Right lobe of liver (tissue), 6 donors: ENCODE data around the gene SP6. TPM values are rescaled to one million over a fixed set of nuclear protein-coding genes. Genes with fewer than 3 reads are reported as not detected.

ENCODE experiments used
- ATAC-seq, 4 donors: fragments of 200-7000 bp; cut with Tn5 transposase; one replicate each; pipeline ENCODE4 v1.9.1; 2020; ENCODE audit warnings: mild to moderate bottlenecking in 4 of 4, moderate library complexity in 4 of 4
- DNase-seq, 3 donors: peaks; one replicate each; pipeline ENCODE4 v3.0.0-alpha.2; 2020
- H3K27ac ChIP-seq, 3 donors: fragments of 200-600 bp; one replicate each; pipeline ENCODE4 v1.8.0; 2022
- H3K27me3 ChIP-seq, 2 donors: fragments of 200-600 bp; one replicate each; pipeline ENCODE4 v1.8.0; 2022
- H3K36me3 ChIP-seq, 4 donors: fragments of 200-600 bp; sonication (generic) in 1 of 4; one replicate each; pipeline versions ENCODE4 v1.5.1 to v1.8.0; 2017 to 2022; ENCODE audit warnings: control low read depth in 1 of 4
- H3K4me1 ChIP-seq, 4 donors: fragments of 200-600 bp; sonication (generic) in 1 of 4; one replicate each; pipeline versions ENCODE4 v1.5.1 to v1.8.0; 2017 to 2022; ENCODE audit warnings: control low read depth in 1 of 4
- H3K4me3 ChIP-seq, 3 donors: fragments of 200-600 bp; one replicate each; pipeline ENCODE4 v1.8.0; 2022
- H3K9me3 ChIP-seq, 4 donors: fragments of 200-600 bp; sonication (generic) in 1 of 4; one replicate each; pipeline versions ENCODE4 v1.5.1 to v1.8.0; 2017 to 2022; ENCODE audit warnings: control low read depth in 1 of 4
- POLR2A ChIP-seq: fragments of 450-650 bp; IDR thresholded peaks from one replicate; pipeline ENCODE4 v1.6.1; 2017; ENCODE audit warnings: antibody characterized with exemption, mild to moderate bottlenecking
- WGBS: methylation state at CpG from one replicate; pipeline ENCODE4 v1.1.6; 2018; ENCODE audit warnings: low coverage, low lambda C conversion rate; ENCODE audit not compliant: insufficient coverage; ENCODE audit errors: missing lambda C conversion rate; 5-methylcytosine and 5-hydroxymethylcytosine counted together
- intact Hi-C, 2 donors: fragments of 100-400 bp; cut with DNase I; formaldehyde crosslinking; loops; one replicate each; pipeline versions ENCODE4 v1.11.2 to v1.14.1; 2022
- total RNA-seq, 6 experiments: library from RNA; depleted of rRNA in 2 of 6; stranded (reverse); fragments of >200 nt in 2 of 6; fragmentation: NEBNext Ultra II Directional in 3 of 6; extraction: Animal tissue kit (Norgen Biotek cat#: 25700) in 3 of 6; gene quantifications; one replicate each; pipeline versions ENCODE4 v1.1.0 to v1.2.4, GENCODE V29; 2016 to 2023
- TF ChIP-seq, protein P1 (sequence below), 4 donors: fragments of 200-600 bp in 3 of 4; fragments of 450-650 bp in 1 of 4; IDR thresholded peaks; one replicate each; pipeline versions ENCODE4 v1.5.1 to v1.8.0; 2016 to 2022; ENCODE audit warnings: antibody characterized with exemption in 4 of 4, mild to moderate bottlenecking in 2 of 4
- donor health status: DM: no; HTN: yes; CAD: no.
- donor health status: DM: no; HTN: no; CAD: no.
- donor health status: DM: no; HTN: no; CAD: no.
- donor health status: DM: no; HTN: yes; CAD: no.
- donor health status: DM: no; HTN: yes; CAD: no.

The SP6 gene
- total RNA-seq, 6 experiments from 2014 or later: 0.09 to 0.12 (median 0.11) TPM; not detected in 3

DNA sequence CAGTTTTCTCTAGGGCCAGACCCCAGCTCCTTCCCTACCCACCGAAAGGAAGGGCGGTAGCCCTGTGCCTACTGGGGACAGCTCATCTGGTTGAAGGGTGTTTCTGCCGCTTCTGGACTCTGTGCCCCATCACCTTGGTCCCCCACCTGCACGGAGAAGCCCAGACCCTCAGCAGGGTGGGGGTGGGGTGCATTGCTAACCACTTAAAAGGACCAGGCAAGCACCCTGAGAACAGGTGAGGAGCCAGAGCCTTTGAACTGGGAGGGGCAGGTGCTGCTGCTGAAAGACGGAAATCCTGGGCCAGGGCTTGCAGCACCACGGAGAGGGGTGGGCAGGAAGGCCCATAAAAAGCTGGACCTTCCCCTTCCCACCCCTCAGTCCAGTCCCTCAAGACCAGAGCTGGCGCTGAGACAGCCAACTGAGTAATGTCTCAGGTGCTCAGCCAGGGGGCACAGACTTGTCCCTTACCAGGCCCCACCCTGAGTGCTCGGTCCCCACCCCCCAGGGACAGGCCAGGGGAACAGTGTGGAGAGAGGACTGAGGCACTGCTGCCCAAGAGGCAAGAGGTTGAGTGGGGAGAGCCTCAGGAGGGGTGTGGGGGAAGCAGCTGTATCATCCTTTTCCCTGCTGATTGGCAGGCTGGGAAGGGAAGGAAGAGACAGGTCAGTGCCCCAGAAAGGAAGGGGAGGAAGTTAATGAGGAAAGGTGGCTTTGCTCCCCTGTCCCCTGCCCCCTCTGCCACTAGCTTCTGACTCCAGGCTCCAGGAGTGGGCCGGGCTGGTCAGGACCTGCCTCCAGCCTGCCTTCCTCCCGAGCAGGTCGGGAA, 34.2 kb upstream of the SP6 start:
- Histone ChIP-seq H3K4me1 (no peaks in the 10 kb centered on the region), H3K27me3 (no peaks in the 10 kb centered on the region), H3K4me3 (no peak overlapping the region), H3K9me3 (no peaks in the 10 kb centered on the region), H3K36me3 (no peaks in the 10 kb centered on the region), H3K27ac (no peak overlapping the region)
- DNase-seq: no peak
- TF ChIP-seq, protein P1, sequence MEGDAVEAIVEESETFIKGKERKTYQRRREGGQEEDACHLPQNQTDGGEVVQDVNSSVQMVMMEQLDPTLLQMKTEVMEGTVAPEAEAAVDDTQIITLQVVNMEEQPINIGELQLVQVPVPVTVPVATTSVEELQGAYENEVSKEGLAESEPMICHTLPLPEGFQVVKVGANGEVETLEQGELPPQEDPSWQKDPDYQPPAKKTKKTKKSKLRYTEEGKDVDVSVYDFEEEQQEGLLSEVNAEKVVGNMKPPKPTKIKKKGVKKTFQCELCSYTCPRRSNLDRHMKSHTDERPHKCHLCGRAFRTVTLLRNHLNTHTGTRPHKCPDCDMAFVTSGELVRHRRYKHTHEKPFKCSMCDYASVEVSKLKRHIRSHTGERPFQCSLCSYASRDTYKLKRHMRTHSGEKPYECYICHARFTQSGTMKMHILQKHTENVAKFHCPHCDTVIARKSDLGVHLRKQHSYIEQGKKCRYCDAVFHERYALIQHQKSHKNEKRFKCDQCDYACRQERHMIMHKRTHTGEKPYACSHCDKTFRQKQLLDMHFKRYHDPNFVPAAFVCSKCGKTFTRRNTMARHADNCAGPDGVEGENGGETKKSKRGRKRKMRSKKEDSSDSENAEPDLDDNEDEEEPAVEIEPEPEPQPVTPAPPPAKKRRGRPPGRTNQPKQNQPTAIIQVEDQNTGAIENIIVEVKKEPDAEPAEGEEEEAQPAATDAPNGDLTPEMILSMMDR (IDR thresholded peaks at IDR 0.05): no peak
- no peak for TF ChIP-seq POLR2A
- intact Hi-C loops: no loop called here
- 61% methylated on average over 3 of the region's 11 CpGs for WGBS
- no peak for ATAC-seq

DNA sequence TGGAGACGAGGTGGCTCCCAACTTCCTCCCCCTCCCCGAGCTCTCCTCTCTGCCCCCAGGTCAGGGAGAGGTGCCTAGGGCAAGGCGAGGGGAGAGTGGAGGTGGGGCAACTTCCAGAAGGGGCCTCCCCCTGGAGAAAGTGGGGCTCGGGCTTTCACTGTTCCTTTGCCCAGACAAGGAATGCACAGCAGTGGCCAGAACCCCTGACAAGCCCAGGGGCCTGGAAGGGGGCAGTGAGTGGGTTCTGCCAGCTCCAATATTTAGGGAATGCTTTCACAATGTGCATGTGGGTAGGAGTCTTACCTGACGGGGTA, 33.4 kb upstream of the SP6 start:
- Histone ChIP-seq H3K27me3 (no peaks in the 10 kb centered on the region), H3K4me3 (no peak overlapping the region), H3K4me1 (no peaks in the 10 kb centered on the region), H3K9me3 (no peaks in the 10 kb centered on the region), H3K36me3 (no peaks in the 10 kb centered on the region), H3K27ac (no peak overlapping the region)
- WGBS: 52% methylated on average over 3 of the region's 5 CpGs
- TF ChIP-seq POLR2A: no peak
- TF ChIP-seq, protein P1 (IDR thresholded peaks at IDR 0.05): no peak
- DNase-seq (peak in 1 of 3 donors; percentile 33), ATAC-seq (no peak)
- intact Hi-C loops: no loop called here

DNA sequence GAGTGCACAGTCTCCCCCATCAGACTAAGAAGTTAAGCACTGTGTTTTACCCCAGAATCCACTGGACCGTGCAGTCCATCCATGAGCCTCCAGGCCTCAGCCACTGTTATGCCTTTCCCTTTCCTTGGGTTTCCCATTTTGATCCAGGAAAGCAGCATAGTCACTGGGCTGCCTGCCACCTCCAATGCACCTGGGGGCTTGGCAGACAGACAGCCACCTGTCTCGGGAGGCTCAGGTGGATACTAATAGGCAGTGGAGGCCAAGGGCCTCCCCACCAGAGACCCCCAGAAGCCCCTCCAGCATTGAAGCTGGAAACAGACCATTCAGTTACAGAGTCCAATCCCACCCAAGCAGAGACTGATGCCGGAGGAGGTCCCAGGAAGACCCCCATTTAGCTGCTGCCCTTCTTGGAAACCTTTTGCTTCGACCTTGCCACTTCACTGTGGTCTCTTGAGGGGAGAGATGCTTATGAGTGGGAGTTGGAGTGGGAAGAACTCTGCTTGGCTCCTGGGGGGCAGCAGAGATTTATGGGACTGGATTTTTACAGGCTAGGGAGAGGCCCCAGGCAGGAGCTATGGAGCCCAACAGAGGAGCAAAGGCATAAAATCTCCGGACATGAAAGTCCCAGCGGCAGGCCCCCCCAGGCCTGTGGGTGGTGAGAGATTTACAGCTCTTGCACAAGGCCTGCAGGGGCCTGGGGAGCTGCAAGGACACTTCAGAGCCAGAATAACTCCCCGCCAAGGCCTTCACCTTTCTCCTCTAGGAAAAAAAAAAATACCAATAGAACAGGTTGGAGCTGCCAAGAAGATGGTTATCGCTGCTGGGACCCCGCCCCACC, 32.8 kb upstream of the SP6 start:
- no peaks in the 10 kb centered on the region for H3K4me1 ChIP-seq
- ATAC-seq: no peak
- intact Hi-C loops: no loop called here

DNA sequence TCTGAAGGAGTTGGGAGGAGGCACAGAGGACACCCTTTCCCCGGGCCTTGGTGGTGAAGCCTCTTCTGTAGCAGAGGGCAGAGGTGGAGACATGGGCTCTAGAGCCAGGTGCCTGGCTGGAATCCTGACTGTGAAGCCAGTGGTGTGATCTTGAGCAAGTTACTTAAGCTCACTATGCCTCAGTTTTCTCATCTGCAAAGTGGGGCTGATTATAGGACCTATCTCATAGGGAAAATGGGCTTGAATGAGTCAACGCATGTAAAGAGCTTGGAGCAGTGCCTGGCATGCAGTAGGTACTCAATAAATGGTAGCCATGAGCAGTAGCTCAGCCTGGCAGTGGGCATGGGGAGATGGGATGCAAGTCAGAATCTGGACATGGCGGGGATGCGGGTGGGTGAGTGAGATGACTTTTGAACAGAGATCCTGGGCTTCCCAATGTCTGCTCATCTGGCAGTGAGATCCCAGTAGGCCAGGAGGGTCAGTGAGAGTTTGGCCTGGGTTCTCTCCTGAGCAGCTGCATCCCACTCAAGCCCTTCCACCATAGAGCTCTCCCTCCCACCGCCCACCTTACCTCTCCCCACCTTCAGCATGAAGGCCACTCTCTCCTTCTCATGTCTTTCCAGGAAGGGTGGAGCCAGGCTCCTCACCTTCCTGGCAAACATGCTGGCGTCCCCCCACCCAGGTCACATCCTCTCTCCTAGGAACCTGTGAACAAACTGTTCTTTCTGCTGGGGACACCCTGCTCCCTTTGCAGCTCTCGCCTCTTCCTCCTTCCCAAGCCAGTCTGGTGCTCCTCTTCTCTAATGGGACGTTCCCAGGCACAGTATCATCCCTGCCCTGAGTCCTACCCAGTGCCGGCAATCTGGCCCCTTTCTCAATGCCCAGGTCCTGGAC, 32.0 kb upstream of the SP6 start:
- Histone ChIP-seq H3K27ac (no peak overlapping the region), H3K36me3 (no peaks in the 10 kb centered on the region), H3K4me1 (no peaks in the 10 kb centered on the region), H3K9me3 (no peaks in the 10 kb centered on the region), H3K27me3 (no peaks in the 10 kb centered on the region), H3K4me3 (no peak overlapping the region)
- 90% methylated on average over 2 of the region's 9 CpGs for WGBS
- intact Hi-C loops: no loop called here
- peak in 1 of 4 donors; percentile 6 for ATAC-seq
- peak in 1 of 3 donors; percentile 14 for DNase-seq
- TF ChIP-seq, protein P1 (IDR thresholded peaks at IDR 0.05): no peak
- no peak for TF ChIP-seq POLR2A

More for the DNA sequence above, 32.8 kb upstream of the SP6 start:
- TF ChIP-seq, protein P1 (IDR thresholded peaks at IDR 0.05): no peak
- TF ChIP-seq POLR2A: no peak
- Histone ChIP-seq H3K36me3 (no peaks in the 10 kb centered on the region), H3K27me3 (no peaks in the 10 kb centered on the region), H3K9me3 (no peaks in the 10 kb centered on the region), H3K27ac (no peak overlapping the region), H3K4me3 (no peak overlapping the region)
- peak in 1 of 3 donors; percentile 4 for DNase-seq
- WGBS: 76% methylated on average over 3 of the region's 9 CpGs
